HepG2 (cell line): ENCODE data around the gene ADSS1. TPM values are rescaled to one million over a fixed set of nuclear protein-coding genes. Genes with fewer than 3 reads are reported as not detected.
A peak's percentile ranks its signal among the peaks of the same experiment; 100 is the strongest.

Source experiments
- EED ChIP-seq: sonication (generic); formaldehyde crosslinking; IDR thresholded peaks from 2 replicates; pipeline ENCODE4 v1.5.0; 2020; ENCODE audit warnings: mild to moderate bottlenecking, missing genetic modification reagents
- MAZ ChIP-seq, 2 experiments: sonication (generic) in 1 of 2; formaldehyde crosslinking in 1 of 2; IDR thresholded peaks; 2 replicates each; pipeline versions ENCODE4 v1.5.0 to v1.6.1; 2012 to 2020; ENCODE audit warnings: low read depth in 2 of 2, mild to moderate bottlenecking in 2 of 2, borderline replicate concordance in 1 of 2, improper control_type of control experiment in 1 of 2, low read length in 1 of 2, missing genetic modification reagents in 1 of 2, moderate library complexity in 1 of 2
- MTA3 ChIP-seq: sonication (generic); formaldehyde crosslinking; IDR thresholded peaks from 2 replicates; pipeline ENCODE4 v1.4.0; 2020; ENCODE audit warnings: missing genetic modification reagents
- NFYC ChIP-seq: IDR thresholded peaks from 2 replicates; pipeline ENCODE4 v1.6.1; 2016; ENCODE audit warnings: missing genetic modification reagents, missing compliant biosample characterization
- POLR2AphosphoS5 ChIP-seq: IDR thresholded peaks from 2 replicates; pipeline ENCODE4 v1.6.1; 2012; ENCODE audit warnings: low read depth, low read length
- TFDP1 ChIP-seq: IDR thresholded peaks from 2 replicates; pipeline ENCODE4 v1.6.1; 2016; ENCODE audit warnings: missing compliant biosample characterization, missing genetic modification reagents, borderline replicate concordance
- ZNF230 ChIP-seq: sonication (generic); formaldehyde crosslinking; IDR thresholded peaks from 2 replicates; pipeline ENCODE4 v1.4.0; 2020; ENCODE audit warnings: mild to moderate bottlenecking, missing genetic modification reagents
- ZNF34 ChIP-seq: sonication (generic); formaldehyde crosslinking; IDR thresholded peaks from 2 replicates; pipeline ENCODE4 v1.4.0; 2020; ENCODE audit warnings: mild to moderate bottlenecking, missing genetic modification reagents, borderline replicate concordance
- ZNF564 ChIP-seq: sonication (generic); formaldehyde crosslinking; IDR thresholded peaks from 2 replicates; pipeline ENCODE4 v1.8.1; 2023; ENCODE audit warnings: mild to moderate bottlenecking, missing genetic modification reagents
- polyA plus RNA-seq, 8 experiments: library from polyadenylated mRNA; depleted of rRNA in 3 of 8; stranded (reverse) in 7 of 8; unstranded in 1 of 8; fragments of >200 nt; fragmentation: Illumina TruSeq in 4 of 8; extraction: Trizol in 4 of 8; gene quantifications; 2 replicates each; pipeline versions ENCODE4 v1.2.1 to v1.2.3, GENCODE V29; 2011 to 2016; ENCODE audit warnings: low read depth in 4 of 8, missing spikeins in 1 of 8, mixed read lengths in 1 of 8; ENCODE audit not compliant: insufficient read depth in 1 of 8
- total RNA-seq, 5 experiments: library from RNA; depleted of rRNA; stranded (reverse); fragments of >200 nt; fragmentation: Illumina TruSeq; extraction: Trizol; gene quantifications; 2 replicates each; pipeline ENCODE4 v1.2.3, GENCODE V29; 2016; ENCODE audit warnings: low read depth in 1 of 5
- TF ChIP-seq, protein P1 (sequence below): sonication (generic); formaldehyde crosslinking; IDR thresholded peaks from 2 replicates; pipeline ENCODE4 v1.4.0; 2020; ENCODE audit warnings: missing genetic modification reagents
- TF ChIP-seq, protein P2 (sequence below): sonication (generic); formaldehyde crosslinking; IDR thresholded peaks from 2 replicates; pipeline ENCODE4 v1.4.0; 2020; ENCODE audit warnings: missing genetic modification reagents
- TF ChIP-seq, protein P3 (sequence below): sonication (generic); formaldehyde crosslinking; IDR thresholded peaks from 2 replicates; pipeline ENCODE4 v1.4.0; 2020; ENCODE audit warnings: mild to moderate bottlenecking, low read depth, missing genetic modification reagents
- TF ChIP-seq, protein P4 (sequence below): sonication (generic); formaldehyde crosslinking; IDR thresholded peaks from 2 replicates; pipeline ENCODE4; 2020; ENCODE audit warnings: missing genetic modification reagents, mild to moderate bottlenecking, borderline replicate concordance

ADSS1 gene
- total and polyA plus RNA-seq, 2 of the 13 experiments (the other 11 are each of a cell fraction or from before 2014, with no cell fraction given) = 1.0 to 36.7 TPM

DNA sequence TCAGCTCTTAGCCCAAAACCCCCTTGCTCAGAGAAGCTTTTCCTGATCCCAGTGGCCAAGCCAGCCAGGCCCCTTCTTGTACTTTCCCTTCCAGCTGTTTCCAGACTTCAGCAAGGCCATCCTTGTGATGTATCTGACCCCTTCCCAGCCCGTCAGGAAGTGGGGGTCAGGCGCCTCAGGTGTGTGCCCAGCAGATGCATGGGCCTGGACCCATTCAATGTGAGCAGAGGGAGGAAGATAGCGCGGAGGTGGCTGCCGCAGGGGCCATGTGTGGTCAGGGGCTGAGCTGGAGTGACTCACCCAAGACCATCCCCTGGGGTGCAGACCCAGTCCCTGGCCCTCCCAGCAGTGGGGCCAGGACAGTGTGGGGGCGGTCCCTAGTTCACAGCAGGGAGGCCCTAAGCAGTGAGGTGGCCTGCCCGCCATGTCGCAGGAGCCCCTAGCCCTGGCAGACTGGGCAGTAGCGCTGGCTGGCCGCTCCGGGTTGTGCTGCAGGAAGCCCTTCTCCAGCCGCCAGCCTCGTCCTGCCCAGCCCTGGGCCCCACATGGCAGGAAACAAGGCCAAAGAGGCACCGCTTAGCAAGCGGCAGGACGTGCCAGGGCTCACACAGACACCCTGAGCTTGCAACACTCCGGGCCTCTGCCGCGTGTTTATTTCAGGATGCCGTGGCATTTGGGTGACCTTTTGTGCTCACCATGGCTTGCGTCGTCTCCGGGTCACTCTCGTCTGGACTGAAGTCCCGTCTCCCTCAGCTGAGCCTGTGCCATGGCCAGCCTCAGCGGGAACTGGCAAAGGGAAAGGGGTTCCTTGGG lies 12.0 kb downstream of the ADSS1 start (continued):
- TF ChIP-seq MAZ (IDR thresholded peaks at IDR 0.05; ENCODE audit: borderline replicate concordance, low read depth, low read length) (no peak), MAZ (CRISPR knock-in tag; IDR thresholded peaks at IDR 0.05; ENCODE audit: low read depth) (peak; percentile 62; the same call in 1 of the 2 replicates), ZNF564 (CRISPR knock-in tag) (peak; percentile 92), POLR2AphosphoS5 (peak; percentile 63), ZNF230 (CRISPR knock-in tag) (peak; percentile 81; the same call in 1 of the 2 replicates), MTA3 (CRISPR knock-in tag) (no peak), TFDP1 (CRISPR knock-in tag) (peak; percentile 94), NFYC (CRISPR knock-in tag) (peak; percentile 52; the same call in 1 of the 2 replicates), EED (CRISPR knock-in tag) (peak; percentile 47; the same call in 1 of the 2 replicates), ZNF34 (no peak)
- TF ChIP-seq, protein P1, sequence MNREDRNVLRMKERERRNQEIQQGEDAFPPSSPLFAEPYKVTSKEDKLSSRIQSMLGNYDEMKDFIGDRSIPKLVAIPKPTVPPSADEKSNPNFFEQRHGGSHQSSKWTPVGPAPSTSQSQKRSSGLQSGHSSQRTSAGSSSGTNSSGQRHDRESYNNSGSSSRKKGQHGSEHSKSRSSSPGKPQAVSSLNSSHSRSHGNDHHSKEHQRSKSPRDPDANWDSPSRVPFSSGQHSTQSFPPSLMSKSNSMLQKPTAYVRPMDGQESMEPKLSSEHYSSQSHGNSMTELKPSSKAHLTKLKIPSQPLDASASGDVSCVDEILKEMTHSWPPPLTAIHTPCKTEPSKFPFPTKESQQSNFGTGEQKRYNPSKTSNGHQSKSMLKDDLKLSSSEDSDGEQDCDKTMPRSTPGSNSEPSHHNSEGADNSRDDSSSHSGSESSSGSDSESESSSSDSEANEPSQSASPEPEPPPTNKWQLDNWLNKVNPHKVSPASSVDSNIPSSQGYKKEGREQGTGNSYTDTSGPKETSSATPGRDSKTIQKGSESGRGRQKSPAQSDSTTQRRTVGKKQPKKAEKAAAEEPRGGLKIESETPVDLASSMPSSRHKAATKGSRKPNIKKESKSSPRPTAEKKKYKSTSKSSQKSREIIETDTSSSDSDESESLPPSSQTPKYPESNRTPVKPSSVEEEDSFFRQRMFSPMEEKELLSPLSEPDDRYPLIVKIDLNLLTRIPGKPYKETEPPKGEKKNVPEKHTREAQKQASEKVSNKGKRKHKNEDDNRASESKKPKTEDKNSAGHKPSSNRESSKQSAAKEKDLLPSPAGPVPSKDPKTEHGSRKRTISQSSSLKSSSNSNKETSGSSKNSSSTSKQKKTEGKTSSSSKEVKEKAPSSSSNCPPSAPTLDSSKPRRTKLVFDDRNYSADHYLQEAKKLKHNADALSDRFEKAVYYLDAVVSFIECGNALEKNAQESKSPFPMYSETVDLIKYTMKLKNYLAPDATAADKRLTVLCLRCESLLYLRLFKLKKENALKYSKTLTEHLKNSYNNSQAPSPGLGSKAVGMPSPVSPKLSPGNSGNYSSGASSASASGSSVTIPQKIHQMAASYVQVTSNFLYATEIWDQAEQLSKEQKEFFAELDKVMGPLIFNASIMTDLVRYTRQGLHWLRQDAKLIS (CRISPR knock-in tag) = no peak
- TF ChIP-seq, protein P2, sequence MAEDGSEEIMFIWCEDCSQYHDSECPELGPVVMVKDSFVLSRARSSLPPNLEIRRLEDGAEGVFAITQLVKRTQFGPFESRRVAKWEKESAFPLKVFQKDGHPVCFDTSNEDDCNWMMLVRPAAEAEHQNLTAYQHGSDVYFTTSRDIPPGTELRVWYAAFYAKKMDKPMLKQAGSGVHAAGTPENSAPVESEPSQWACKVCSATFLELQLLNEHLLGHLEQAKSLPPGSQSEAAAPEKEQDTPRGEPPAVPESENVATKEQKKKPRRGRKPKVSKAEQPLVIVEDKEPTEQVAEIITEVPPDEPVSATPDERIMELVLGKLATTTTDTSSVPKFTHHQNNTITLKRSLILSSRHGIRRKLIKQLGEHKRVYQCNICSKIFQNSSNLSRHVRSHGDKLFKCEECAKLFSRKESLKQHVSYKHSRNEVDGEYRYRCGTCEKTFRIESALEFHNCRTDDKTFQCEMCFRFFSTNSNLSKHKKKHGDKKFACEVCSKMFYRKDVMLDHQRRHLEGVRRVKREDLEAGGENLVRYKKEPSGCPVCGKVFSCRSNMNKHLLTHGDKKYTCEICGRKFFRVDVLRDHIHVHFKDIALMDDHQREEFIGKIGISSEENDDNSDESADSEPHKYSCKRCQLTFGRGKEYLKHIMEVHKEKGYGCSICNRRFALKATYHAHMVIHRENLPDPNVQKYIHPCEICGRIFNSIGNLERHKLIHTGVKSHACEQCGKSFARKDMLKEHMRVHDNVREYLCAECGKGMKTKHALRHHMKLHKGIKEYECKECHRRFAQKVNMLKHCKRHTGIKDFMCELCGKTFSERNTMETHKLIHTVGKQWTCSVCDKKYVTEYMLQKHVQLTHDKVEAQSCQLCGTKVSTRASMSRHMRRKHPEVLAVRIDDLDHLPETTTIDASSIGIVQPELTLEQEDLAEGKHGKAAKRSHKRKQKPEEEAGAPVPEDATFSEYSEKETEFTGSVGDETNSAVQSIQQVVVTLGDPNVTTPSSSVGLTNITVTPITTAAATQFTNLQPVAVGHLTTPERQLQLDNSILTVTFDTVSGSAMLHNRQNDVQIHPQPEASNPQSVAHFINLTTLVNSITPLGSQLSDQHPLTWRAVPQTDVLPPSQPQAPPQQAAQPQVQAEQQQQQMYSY (CRISPR knock-in tag) = no peak
- TF ChIP-seq, protein P3, sequence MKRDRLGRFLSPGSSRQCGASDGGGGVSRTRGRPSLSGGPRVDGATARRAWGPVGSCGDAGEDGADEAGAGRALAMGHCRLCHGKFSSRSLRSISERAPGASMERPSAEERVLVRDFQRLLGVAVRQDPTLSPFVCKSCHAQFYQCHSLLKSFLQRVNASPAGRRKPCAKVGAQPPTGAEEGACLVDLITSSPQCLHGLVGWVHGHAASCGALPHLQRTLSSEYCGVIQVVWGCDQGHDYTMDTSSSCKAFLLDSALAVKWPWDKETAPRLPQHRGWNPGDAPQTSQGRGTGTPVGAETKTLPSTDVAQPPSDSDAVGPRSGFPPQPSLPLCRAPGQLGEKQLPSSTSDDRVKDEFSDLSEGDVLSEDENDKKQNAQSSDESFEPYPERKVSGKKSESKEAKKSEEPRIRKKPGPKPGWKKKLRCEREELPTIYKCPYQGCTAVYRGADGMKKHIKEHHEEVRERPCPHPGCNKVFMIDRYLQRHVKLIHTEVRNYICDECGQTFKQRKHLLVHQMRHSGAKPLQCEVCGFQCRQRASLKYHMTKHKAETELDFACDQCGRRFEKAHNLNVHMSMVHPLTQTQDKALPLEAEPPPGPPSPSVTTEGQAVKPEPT = no peak
- TF ChIP-seq, protein P4, sequence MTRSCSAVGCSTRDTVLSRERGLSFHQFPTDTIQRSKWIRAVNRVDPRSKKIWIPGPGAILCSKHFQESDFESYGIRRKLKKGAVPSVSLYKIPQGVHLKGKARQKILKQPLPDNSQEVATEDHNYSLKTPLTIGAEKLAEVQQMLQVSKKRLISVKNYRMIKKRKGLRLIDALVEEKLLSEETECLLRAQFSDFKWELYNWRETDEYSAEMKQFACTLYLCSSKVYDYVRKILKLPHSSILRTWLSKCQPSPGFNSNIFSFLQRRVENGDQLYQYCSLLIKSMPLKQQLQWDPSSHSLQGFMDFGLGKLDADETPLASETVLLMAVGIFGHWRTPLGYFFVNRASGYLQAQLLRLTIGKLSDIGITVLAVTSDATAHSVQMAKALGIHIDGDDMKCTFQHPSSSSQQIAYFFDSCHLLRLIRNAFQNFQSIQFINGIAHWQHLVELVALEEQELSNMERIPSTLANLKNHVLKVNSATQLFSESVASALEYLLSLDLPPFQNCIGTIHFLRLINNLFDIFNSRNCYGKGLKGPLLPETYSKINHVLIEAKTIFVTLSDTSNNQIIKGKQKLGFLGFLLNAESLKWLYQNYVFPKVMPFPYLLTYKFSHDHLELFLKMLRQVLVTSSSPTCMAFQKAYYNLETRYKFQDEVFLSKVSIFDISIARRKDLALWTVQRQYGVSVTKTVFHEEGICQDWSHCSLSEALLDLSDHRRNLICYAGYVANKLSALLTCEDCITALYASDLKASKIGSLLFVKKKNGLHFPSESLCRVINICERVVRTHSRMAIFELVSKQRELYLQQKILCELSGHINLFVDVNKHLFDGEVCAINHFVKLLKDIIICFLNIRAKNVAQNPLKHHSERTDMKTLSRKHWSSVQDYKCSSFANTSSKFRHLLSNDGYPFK = peak; percentile 75
